ENCODE measurements around the gene CLCN5.

The CLCN5 gene

GRCh38 chrX:49922291-49923241, at the start of gene CLCN5:
Gene CLCN5, plus strand, starts transcription at chrX:49922596. Its CDS starts 2,703 bp downstream, at chrX:49925299.
- DNase-seq (ENCODE audit: low spot score), result peak; percentile 88

- DNase-seq (ENCODE audit: low spot score), result peak; percentile 49
These were observed 45.6 kb upstream of the CLCN5 start for GRCh38 chrX:49876750-49877149.

GRCh38 chrX:49877397-49878101, 44.8 kb upstream of the CLCN5 start:
- no peak for DNase-seq (ENCODE audit: low spot score)

GRCh38 chrX:49878128-49878833, 44.1 kb upstream of the CLCN5 start:
- DNase-seq (ENCODE audit: low spot score), result peak; percentile 15

- peak; percentile 74 for DNase-seq (ENCODE audit: low spot score)
These were observed 43.4 kb upstream of the CLCN5 start, which contains the start of gene USP27X for GRCh38 chrX:49878834-49879655. Gene USP27X, plus strand, starts transcription at chrX:49879484. Its CDS starts 824 bp downstream, at chrX:49880308.

- DNase-seq (ENCODE audit: low spot score), result no peak
These were observed 42.6 kb upstream of the CLCN5 start for GRCh38 chrX:49879656-49880277.

GRCh38 chrX:49880668-49881067, 41.7 kb upstream of the CLCN5 start:
- no peak for DNase-seq (ENCODE audit: low spot score)

- DNase-seq (ENCODE audit: low spot score), result peak; percentile 30
These were observed 38.0 kb upstream of the CLCN5 start for GRCh38 chrX:49884290-49884862.

- DNase-seq (ENCODE audit: low spot score), result no peak
These were observed 29.9 kb upstream of the CLCN5 start for GRCh38 chrX:49892542-49892941.

- no peak for DNase-seq (ENCODE audit: low spot score)
These were observed 25.4 kb upstream of the CLCN5 start for GRCh38 chrX:49896951-49897350.

GRCh38 chrX:49901048-49901447, 21.3 kb upstream of the CLCN5 start:
- no peak for DNase-seq (ENCODE audit: low spot score)

GRCh38 chrX:49910344-49910743, 12.1 kb upstream of the CLCN5 start:
- no peak for DNase-seq (ENCODE audit: low spot score)

- no peak for DNase-seq (ENCODE audit: low spot score)
These were observed 10.3 kb upstream of the CLCN5 start for GRCh38 chrX:49912086-49912485.

- no peak for DNase-seq (ENCODE audit: low spot score)
These were observed 9.5 kb upstream of the CLCN5 start for GRCh38 chrX:49912861-49913260.

- peak; percentile 58 for DNase-seq (ENCODE audit: low spot score)
These were observed 6.8 kb upstream of the CLCN5 start for GRCh38 chrX:49915361-49916222.

- no peak for DNase-seq (ENCODE audit: low spot score)
These were observed 2.8 kb upstream of the CLCN5 start for GRCh38 chrX:49919617-49920016.

GRCh38 chrX:49921109-49921508, 1.3 kb upstream of the CLCN5 start:
- DNase-seq (ENCODE audit: low spot score), result no peak

GRCh38 chrX:49925176-49925575, 2.8 kb downstream of the CLCN5 start:
- DNase-seq (ENCODE audit: low spot score), result no peak

- no peak for DNase-seq (ENCODE audit: low spot score)
These were observed 7.6 kb downstream of the CLCN5 start for GRCh38 chrX:49930039-49930438.

- DNase-seq (ENCODE audit: low spot score), result no peak
These were observed 10.4 kb downstream of the CLCN5 start for GRCh38 chrX:49932791-49933190.
